GM19324 (cell line): Measurements from ENCODE around the gene NNMT.

Experiments
- ATAC-seq: cut with Tn5 transposase; IDR thresholded peaks from one replicate; pipeline ENCODE4 v1.9.1; 2021; ENCODE audit warnings: mild to moderate bottlenecking, moderate library complexity; ENCODE audit not compliant: unreplicated experiment, low FRiP score

Gene NNMT

GRCh38 chr11:114282488-114282887, 13.7 kb upstream of the NNMT start:
- ATAC-seq: no peak

GRCh38 chr11:114283422-114283821, 12.8 kb upstream of the NNMT start:
- ATAC-seq: no peak

- ATAC-seq: no peak
Observed at GRCh38 chr11:114284021-114284420, 12.2 kb upstream of the NNMT start.

GRCh38 chr11:114284914-114285313, 11.3 kb upstream of the NNMT start:
- ATAC-seq: no peak

- no peak for ATAC-seq
Observed at GRCh38 chr11:114285599-114285998, 10.6 kb upstream of the NNMT start.

GRCh38 chr11:114286229-114286628, 10.0 kb upstream of the NNMT start:
- ATAC-seq: no peak

GRCh38 chr11:114287154-114287553, 9.0 kb upstream of the NNMT start:
- ATAC-seq: no peak

- no peak for ATAC-seq
Observed at GRCh38 chr11:114288136-114288535, 8.1 kb upstream of the NNMT start.

- no peak for ATAC-seq
Observed at GRCh38 chr11:114289779-114290178, 6.4 kb upstream of the NNMT start.

- ATAC-seq: no peak
Observed at GRCh38 chr11:114290503-114291235, 5.5 kb upstream of the NNMT start.

GRCh38 chr11:114291381-114291780, 4.8 kb upstream of the NNMT start:
- ATAC-seq: no peak

GRCh38 chr11:114291842-114292680, 4.1 kb upstream of the NNMT start:
- ATAC-seq: no peak

GRCh38 chr11:114293201-114293711, 2.9 kb upstream of the NNMT start:
- no peak for ATAC-seq

GRCh38 chr11:114296605-114297372, 590 bp downstream of the NNMT start:
- ATAC-seq: no peak

- ATAC-seq: no peak
Observed at GRCh38 chr11:114297806-114298709, 1.9 kb downstream of the NNMT start.

GRCh38 chr11:114298710-114299109, 2.5 kb downstream of the NNMT start:
- ATAC-seq: no peak

GRCh38 chr11:114301088-114301487, 4.9 kb downstream of the NNMT start:
- ATAC-seq: no peak

GRCh38 chr11:114301927-114302326, 5.7 kb downstream of the NNMT start:
- no peak for ATAC-seq

- ATAC-seq: no peak
Observed at GRCh38 chr11:114302663-114303062, 6.5 kb downstream of the NNMT start.

- no peak for ATAC-seq
Observed at GRCh38 chr11:114304065-114304464, 7.9 kb downstream of the NNMT start.
